Muscle layer of colon (tissue), 2 donors: ENCODE measurements around the gene TDP1.

ENCODE experiments used
- H3K27ac ChIP-seq: one replicate; pipeline ENCODE4 v1.7.0; 2013; ENCODE audit warnings: low read depth, mild to moderate bottlenecking, low read length, moderate library complexity
- H3K27me3 ChIP-seq, 2 donors: one replicate each; pipeline ENCODE4 v1.7.0; 2013; ENCODE audit warnings: low read length in 2 of 2, mild to moderate bottlenecking in 2 of 2; ENCODE audit not compliant: insufficient read depth in 2 of 2, control insufficient read depth in 1 of 2
- H3K36me3 ChIP-seq: one replicate; pipeline ENCODE4 v1.7.0; 2013; ENCODE audit warnings: mild to moderate bottlenecking, low read length; ENCODE audit not compliant: insufficient read depth
- H3K4me1 ChIP-seq: one replicate; pipeline ENCODE4 v1.7.0; 2013; ENCODE audit warnings: mild to moderate bottlenecking, low read length; ENCODE audit not compliant: insufficient read depth
- H3K4me3 ChIP-seq, 2 donors: one replicate each; pipeline ENCODE4 v1.7.0; 2013; ENCODE audit warnings: low read length in 2 of 2, low read depth in 1 of 2, mild to moderate bottlenecking in 1 of 2, moderate library complexity in 1 of 2
- H3K9ac ChIP-seq: one replicate; pipeline ENCODE4 v1.7.0; 2013; ENCODE audit warnings: low read length
- H3K9me3 ChIP-seq: one replicate; pipeline ENCODE4 v1.7.0; 2013; ENCODE audit warnings: mild to moderate bottlenecking, low read length
- donor health status: abdominal sarcoma.
- donor health status: Adenocarcinoma of cecum.

The TDP1 gene

GRCh38 chr14:90093942-90094595, 138.3 kb downstream of the TDP1 start:
- H3K4me1 ChIP-seq: peaks cover 6% of the 10 kb centered on the region
- no peaks in the 10 kb centered on the region for H3K27me3 ChIP-seq
- no peak overlapping the region for H3K27ac ChIP-seq
- H3K4me3 ChIP-seq: no peak overlapping the region
- H3K9me3 ChIP-seq: no peaks in the 10 kb centered on the region
- H3K9ac ChIP-seq: no peak overlapping the region
- no peaks in the 10 kb centered on the region for H3K36me3 ChIP-seq
